ENCODE data around the gene AMBRA1.

- TF ChIP-seq, protein P1, sequence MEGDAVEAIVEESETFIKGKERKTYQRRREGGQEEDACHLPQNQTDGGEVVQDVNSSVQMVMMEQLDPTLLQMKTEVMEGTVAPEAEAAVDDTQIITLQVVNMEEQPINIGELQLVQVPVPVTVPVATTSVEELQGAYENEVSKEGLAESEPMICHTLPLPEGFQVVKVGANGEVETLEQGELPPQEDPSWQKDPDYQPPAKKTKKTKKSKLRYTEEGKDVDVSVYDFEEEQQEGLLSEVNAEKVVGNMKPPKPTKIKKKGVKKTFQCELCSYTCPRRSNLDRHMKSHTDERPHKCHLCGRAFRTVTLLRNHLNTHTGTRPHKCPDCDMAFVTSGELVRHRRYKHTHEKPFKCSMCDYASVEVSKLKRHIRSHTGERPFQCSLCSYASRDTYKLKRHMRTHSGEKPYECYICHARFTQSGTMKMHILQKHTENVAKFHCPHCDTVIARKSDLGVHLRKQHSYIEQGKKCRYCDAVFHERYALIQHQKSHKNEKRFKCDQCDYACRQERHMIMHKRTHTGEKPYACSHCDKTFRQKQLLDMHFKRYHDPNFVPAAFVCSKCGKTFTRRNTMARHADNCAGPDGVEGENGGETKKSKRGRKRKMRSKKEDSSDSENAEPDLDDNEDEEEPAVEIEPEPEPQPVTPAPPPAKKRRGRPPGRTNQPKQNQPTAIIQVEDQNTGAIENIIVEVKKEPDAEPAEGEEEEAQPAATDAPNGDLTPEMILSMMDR (IDR thresholded peaks at IDR 0.05), result no peak
- TF ChIP-seq POLR2AphosphoS5 (IDR thresholded peaks at IDR 0.05), result no peak
Measured at GRCh38 chr11:46609386-46609785, 15.6 kb upstream of the AMBRA1 start.

Data from transverse colon (tissue), 4 donors.